Measurements from ENCODE around the gene ARID1A. TPM values are rescaled to one million over a fixed set of nuclear protein-coding genes. Genes with fewer than 3 reads are reported as not detected.

ARID1A gene
- total and polyA plus RNA-seq, 2 donors (not counting 3 experiments of a cell fraction or from before 2014, with no cell fraction given), result 36.9 to 77.2 TPM

GRCh38 chr1:26706315-26706714 is 10.5 kb downstream of the ARID1A start:
- TF ChIP-seq FOS (IDR thresholded peaks at IDR 0.05; ENCODE audit: borderline replicate concordance, insufficient read depth, low read length) (no peak), POLR2A (IDR thresholded peaks at IDR 0.05; ENCODE audit: low read depth, low read length) (peak; percentile 8)
- ChIA-PET CTCF (interaction anchor here (1.2 to 3.2 kb wide), 5 partner anchors 9 to 104 kb away, joined by 3 to 11 read pairs (median 4); no protein-coding TSS in a partner anchor), POLR2A (interaction anchor here (0.6 to 1.2 kb wide), 3 partner anchors 9 to 13 kb away, joined by 3 to 4 read pairs (median 4); no protein-coding TSS in a partner anchor)
- Histone ChIP-seq H3K4me3 (replicated peaks in 1 of 3; ENCODE audit: insufficient read depth in 1 of 3, low read depth in 1 of 3, low read length in 3 of 3) (no peak overlapping the region), H3K36me3 (ENCODE audit: control insufficient read depth in 2 of 2, extremely low read depth in 1 of 2, insufficient read depth in 2 of 2, low read length in 2 of 2) (peaks cover 4 to 6% of the 10 kb centered on the region in 2 experiments), H3K27ac (ENCODE audit: insufficient read depth, low read depth, low read length) (peak overlapping the region; percentile 26), H4K20me1 (replicated peaks; ENCODE audit: control insufficient read depth, extremely low read depth, insufficient read depth, low read length) (peaks cover 28% of the 10 kb centered on the region), H2AFZ (ENCODE audit: low read depth, low read length) (no peak overlapping the region), H3K4me1 (ENCODE audit: control insufficient read depth, extremely low read depth, insufficient read depth, low read length) (peaks cover 40% of the 10 kb centered on the region), H3K79me2 (ENCODE audit: control insufficient read depth, insufficient read depth, low read length) (peaks cover 95% of the 10 kb centered on the region), H3K9ac (replicated peaks; ENCODE audit: extremely low read depth, insufficient read depth, low read length) (no peak overlapping the region), H3K9me1 (replicated peaks; ENCODE audit: control insufficient read depth, extremely low read depth, insufficient read depth, low read length) (no peaks in the 10 kb centered on the region), H3K4me2 (ENCODE audit: insufficient read depth, low read length) (peak overlapping the region; percentile 38), H3K27me3 (ENCODE audit: control insufficient read depth in 2 of 2, insufficient read depth in 2 of 2, low read length in 2 of 2) (no peaks in the 10 kb centered on the region), H3K9me3 (replicated peaks; ENCODE audit: control insufficient read depth, insufficient read depth, low read length) (no peaks in the 10 kb centered on the region)
- DNase-seq (ENCODE audit: low read depth, low spot score) (no peak), FAIRE-seq (no peak)
- dilution Hi-C loops (cut with MboI; ENCODE audit: extremely low pct_ligation_motif_present, low sequenced_read_pairs), result no loop called here
- intact Hi-C loops (cut with micrococcal nuclease), result no loop called here
- no TSS peak for BruUV-seq (replicated peaks)

GRCh38 chr1:26710811-26711210 is 15.0 kb downstream of the ARID1A start:
- dilution Hi-C loops (cut with MboI; ENCODE audit: extremely low pct_ligation_motif_present, low sequenced_read_pairs) (no loop called here), intact Hi-C loops (cut with micrococcal nuclease) (no loop called here)
- no peak for TF ChIP-seq EZH2 (IDR thresholded peaks at IDR 0.05; ENCODE audit: borderline replicate concordance, low read depth, low read length, severe bottlenecking)
- no peak for TF ChIP-seq FOS (IDR thresholded peaks at IDR 0.05; ENCODE audit: borderline replicate concordance, insufficient read depth, low read length)
- no peak for TF ChIP-seq CTCF (IDR thresholded peaks at IDR 0.05; ENCODE audit: extremely low read depth in 1 of 2, insufficient read depth in 1 of 2, low read depth in 1 of 2, low read length in 2 of 2)
- H3K4me1 ChIP-seq (ENCODE audit: control insufficient read depth, extremely low read depth, insufficient read depth, low read length), result peaks cover 8% of the 10 kb centered on the region
- POLR2A ChIA-PET, result interaction anchor here (0.7 kb wide), 1 partner anchor 50 kb away, joined by 3 read pairs; no protein-coding TSS in a partner anchor
- BruUV-seq (replicated peaks), result no TSS peak
- H3K4me3 ChIP-seq (replicated peaks in 1 of 3; ENCODE audit: insufficient read depth in 1 of 3, low read depth in 1 of 3, low read length in 3 of 3), result no peak overlapping the region
- CTCF ChIA-PET, result interaction anchor here (1.7 kb wide), 1 partner anchor 109 kb away, joined by 5 read pairs; no protein-coding TSS in a partner anchor
- no peaks in the 10 kb centered on the region for H3K27me3 ChIP-seq (ENCODE audit: control insufficient read depth in 2 of 2, insufficient read depth in 2 of 2, low read length in 2 of 2)
- H3K4me2 ChIP-seq (ENCODE audit: insufficient read depth, low read length), result no peak overlapping the region
- no peaks in the 10 kb centered on the region for H3K9me1 ChIP-seq (replicated peaks; ENCODE audit: control insufficient read depth, extremely low read depth, insufficient read depth, low read length)
- H4K20me1 ChIP-seq (replicated peaks; ENCODE audit: control insufficient read depth, extremely low read depth, insufficient read depth, low read length), result peaks cover 11% of the 10 kb centered on the region
- no peak overlapping the region for H2AFZ ChIP-seq (ENCODE audit: low read depth, low read length)
- DNase-seq (ENCODE audit: low read depth, low spot score) (no peak), FAIRE-seq (no peak)
- H3K27ac ChIP-seq (ENCODE audit: insufficient read depth, low read depth, low read length), result no peak overlapping the region
- no peaks in the 10 kb centered on the region for H3K9me3 ChIP-seq (replicated peaks; ENCODE audit: control insufficient read depth, insufficient read depth, low read length)
- peaks cover 8 to 10% of the 10 kb centered on the region in 2 experiments for H3K36me3 ChIP-seq (ENCODE audit: control insufficient read depth in 2 of 2, extremely low read depth in 1 of 2, insufficient read depth in 2 of 2, low read length in 2 of 2)
- H3K9ac ChIP-seq (replicated peaks; ENCODE audit: extremely low read depth, insufficient read depth, low read length), result no peak overlapping the region
- peaks cover 94% of the 10 kb centered on the region for H3K79me2 ChIP-seq (ENCODE audit: control insufficient read depth, insufficient read depth, low read length)
